Measurements from ENCODE around the gene TASP1.

Gene TASP1

GRCh38 chr20:13348311-13349234 is 290.2 kb downstream of the TASP1 start:
- no peak for DNase-seq (ENCODE audit: low read depth in 2 of 2)

- DNase-seq (ENCODE audit: low read depth in 2 of 2) = no peak
Measured at GRCh38 chr20:13344671-13345070, 294.1 kb downstream of the TASP1 start.

GRCh38 chr20:13342469-13343242 is 296.1 kb downstream of the TASP1 start:
- DNase-seq (ENCODE audit: low read depth in 2 of 2) = no peak

- no peak for DNase-seq (ENCODE audit: low read depth in 2 of 2)
Measured at GRCh38 chr20:13341737-13342393, 296.9 kb downstream of the TASP1 start.

- DNase-seq (ENCODE audit: low read depth in 2 of 2) = no peak
Measured at GRCh38 chr20:13340088-13340487, 298.6 kb downstream of the TASP1 start.

Measured in stimulated activated CD8-positive, alpha-beta memory T cell treated with anti-CD3 and anti-CD28 coated beads, Interleukin-15, amount 100 ng/mL, for 4 hours (primary cell).